Mononuclear cell (primary cell): ENCODE results near the gene VSNL1. TPM values are rescaled to one million over a fixed set of nuclear protein-coding genes. Genes with fewer than 3 reads are reported as not detected.

Source experiments
- H3K27me3 ChIP-seq: 2 replicates; pipeline ENCODE4 v1.6.0; 2011; ENCODE audit warnings: low read length, control low read depth; ENCODE audit not compliant: insufficient read depth
- H3K4me1 ChIP-seq: 2 replicates; pipeline ENCODE4 v1.5.1; 2011; ENCODE audit warnings: mild to moderate bottlenecking, low read length, control low read depth; ENCODE audit not compliant: insufficient read depth
- H3K4me3 ChIP-seq: 2 replicates; pipeline ENCODE4 v1.5.1; 2011; ENCODE audit warnings: mild to moderate bottlenecking, low read length, moderate library complexity
- H3K9me3 ChIP-seq: 2 replicates; pipeline ENCODE4 v1.5.1; 2011; ENCODE audit warnings: low read depth, mild to moderate bottlenecking, control low read depth, low read length
- total RNA-seq: library from RNA; depleted of rRNA; stranded (reverse); fragments of >200 nt; gene quantifications from one replicate; pipeline ENCODE4 v1.2.3, GENCODE V29; 2012

The VSNL1 gene
- total RNA-seq, 1 donor = not detected

DNA sequence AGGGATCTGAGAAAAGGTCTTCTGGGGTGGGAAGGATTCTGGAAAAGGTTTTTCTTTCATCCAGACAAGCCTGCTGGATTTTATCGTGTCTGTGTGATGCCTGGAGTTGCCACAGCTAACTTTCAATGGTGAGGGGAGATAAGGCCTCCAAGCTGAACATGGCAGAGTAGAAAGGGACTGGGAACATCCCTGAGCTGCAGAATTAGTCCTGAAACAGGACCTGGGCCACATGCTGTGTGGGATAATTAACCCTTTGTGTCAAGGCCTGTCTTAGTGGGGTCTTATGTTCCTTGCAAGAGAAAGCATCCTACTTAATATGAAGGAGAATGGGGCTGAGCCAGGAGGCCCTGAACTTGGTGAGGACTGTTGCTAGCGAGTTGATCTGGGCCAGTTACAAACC, 66.4 kb downstream of the VSNL1 start:
- no peaks in the 10 kb centered on the region for H3K9me3 ChIP-seq
- no peak overlapping the region for H3K4me3 ChIP-seq
- H3K4me1 ChIP-seq = no peaks in the 10 kb centered on the region
- H3K27me3 ChIP-seq = no peaks in the 10 kb centered on the region

DNA sequence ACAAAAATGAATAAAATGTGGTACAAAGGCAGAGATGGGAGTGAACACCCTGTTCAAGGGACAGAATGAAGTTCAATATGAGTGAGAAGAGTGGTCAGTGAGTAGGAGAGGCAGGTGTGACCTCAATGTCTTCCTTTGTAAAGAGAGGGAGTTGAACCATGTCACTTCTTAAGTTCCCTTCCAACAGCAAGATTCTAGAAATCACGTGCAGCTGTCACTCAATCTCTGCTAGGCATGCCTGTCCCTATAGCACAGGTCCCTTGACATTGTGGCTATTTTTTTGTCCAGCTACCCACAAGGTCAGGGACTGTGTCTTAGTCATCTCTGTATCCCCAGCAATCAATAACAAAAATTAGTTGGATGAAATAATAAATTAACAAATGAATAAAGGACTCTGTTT, 66.9 kb downstream of the VSNL1 start:
- H3K9me3 ChIP-seq = no peaks in the 10 kb centered on the region
- H3K4me3 ChIP-seq = no peak overlapping the region
- no peaks in the 10 kb centered on the region for H3K27me3 ChIP-seq
- no peaks in the 10 kb centered on the region for H3K4me1 ChIP-seq

GRCh38 chr2:17608251-17608650, 67.8 kb downstream of the VSNL1 start:
- H3K27me3 ChIP-seq = no peaks in the 10 kb centered on the region
- no peaks in the 10 kb centered on the region for H3K9me3 ChIP-seq
- no peak overlapping the region for H3K4me3 ChIP-seq
- H3K4me1 ChIP-seq = no peaks in the 10 kb centered on the region

- Histone ChIP-seq H3K9me3 (no peaks in the 10 kb centered on the region), H3K4me1 (no peaks in the 10 kb centered on the region), H3K27me3 (no peaks in the 10 kb centered on the region), H3K4me3 (no peak overlapping the region)
Observed at GRCh38 chr2:17610521-17610920, 70.0 kb downstream of the VSNL1 start.

GRCh38 chr2:17611036-17611435, 70.5 kb downstream of the VSNL1 start:
- Histone ChIP-seq H3K9me3 (no peaks in the 10 kb centered on the region), H3K4me1 (no peaks in the 10 kb centered on the region), H3K27me3 (no peaks in the 10 kb centered on the region), H3K4me3 (no peak overlapping the region)

DNA sequence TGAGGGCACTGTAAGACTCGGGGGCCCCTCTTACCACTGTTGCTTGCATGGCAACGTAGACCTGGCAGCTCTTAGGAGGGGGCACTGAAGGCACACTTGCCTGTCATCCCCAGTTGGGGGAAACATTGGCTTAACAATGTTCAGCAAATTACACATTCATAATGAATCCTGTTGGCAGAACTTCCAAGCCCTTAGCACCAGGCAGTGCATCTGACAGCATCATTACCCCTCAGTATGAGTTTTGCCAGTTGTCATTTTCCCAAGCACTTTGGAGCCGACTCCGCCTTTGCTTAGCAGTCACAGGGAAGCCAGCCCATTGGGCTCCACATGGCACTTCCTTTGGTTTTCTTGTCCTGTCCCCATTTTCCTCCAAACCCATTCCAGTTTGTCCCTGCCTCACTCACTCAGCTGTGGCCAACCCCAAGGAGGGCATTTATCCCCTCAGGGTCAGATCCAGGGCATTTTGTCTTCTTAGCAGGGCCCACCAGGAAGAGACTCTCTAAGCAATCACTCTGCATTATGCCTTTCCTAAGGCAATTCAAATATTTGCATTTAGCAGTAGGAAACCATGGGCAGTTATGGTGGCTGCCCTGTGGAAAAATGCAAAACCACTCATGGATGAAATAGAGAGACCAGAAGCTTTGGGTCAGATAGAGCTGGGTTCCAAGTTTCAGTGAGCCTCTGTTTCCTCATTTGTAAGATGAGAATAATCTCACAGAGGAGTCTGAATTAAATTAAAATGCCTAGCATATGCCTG, 73.9 kb downstream of the VSNL1 start:
- Histone ChIP-seq H3K27me3 (no peaks in the 10 kb centered on the region), H3K9me3 (no peaks in the 10 kb centered on the region), H3K4me3 (no peak overlapping the region), H3K4me1 (no peaks in the 10 kb centered on the region)

GRCh38 chr2:17615147-17615546, 74.7 kb downstream of the VSNL1 start:
- H3K27me3 ChIP-seq = no peaks in the 10 kb centered on the region
- H3K9me3 ChIP-seq = no peaks in the 10 kb centered on the region
- no peaks in the 10 kb centered on the region for H3K4me1 ChIP-seq
- H3K4me3 ChIP-seq = no peak overlapping the region

- no peaks in the 10 kb centered on the region for H3K9me3 ChIP-seq
- H3K4me3 ChIP-seq = no peak overlapping the region
- H3K4me1 ChIP-seq = no peaks in the 10 kb centered on the region
- no peaks in the 10 kb centered on the region for H3K27me3 ChIP-seq
Observed at GRCh38 chr2:17615728-17616351, 75.3 kb downstream of the VSNL1 start.

DNA sequence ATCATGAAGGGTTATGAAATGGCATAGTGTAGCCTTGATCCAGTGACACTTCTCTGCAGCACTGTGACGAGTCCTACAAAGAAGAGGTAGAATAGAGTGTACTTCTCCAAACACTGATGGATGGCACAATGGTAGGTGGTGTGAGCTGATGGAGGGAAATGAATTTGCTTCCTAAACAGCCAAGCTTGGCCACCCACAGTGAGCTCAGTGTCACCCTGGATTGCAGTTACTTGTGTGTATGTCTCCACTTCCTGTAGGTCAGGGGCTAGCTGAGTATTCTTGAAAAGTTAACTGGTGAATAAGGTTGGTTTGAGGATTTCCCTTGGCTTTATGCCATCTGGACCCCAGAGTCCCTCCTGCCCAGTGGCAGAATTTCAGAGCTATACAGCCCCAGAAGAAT, 75.9 kb downstream of the VSNL1 start:
- Histone ChIP-seq H3K9me3 (no peaks in the 10 kb centered on the region), H3K4me1 (no peaks in the 10 kb centered on the region), H3K27me3 (no peaks in the 10 kb centered on the region), H3K4me3 (no peak overlapping the region)

DNA sequence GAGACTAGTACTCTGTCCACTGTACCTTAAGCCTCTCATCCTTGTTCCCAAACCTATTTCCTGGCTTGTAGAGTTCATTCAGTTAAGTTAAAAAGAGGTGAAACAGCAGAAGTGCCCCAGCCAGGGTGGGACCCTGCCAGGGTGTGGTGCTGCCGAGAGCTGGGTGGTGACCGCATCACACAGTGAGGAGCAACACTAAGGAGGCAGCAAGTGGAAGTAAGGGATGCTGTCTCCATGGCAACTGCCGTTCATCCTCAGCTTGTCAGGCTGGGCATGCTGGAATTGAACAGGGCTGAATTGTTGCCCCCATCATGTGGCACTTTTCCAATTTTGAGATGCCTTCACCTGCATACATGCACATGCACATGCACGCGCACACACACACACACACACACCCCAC, 77.0 kb downstream of the VSNL1 start:
- no peaks in the 10 kb centered on the region for H3K9me3 ChIP-seq
- no peaks in the 10 kb centered on the region for H3K4me1 ChIP-seq
- H3K4me3 ChIP-seq = no peak overlapping the region

GRCh38 chr2:17617955-17618354, 77.5 kb downstream of the VSNL1 start:
- no peaks in the 10 kb centered on the region for H3K4me1 ChIP-seq
- H3K27me3 ChIP-seq = no peaks in the 10 kb centered on the region
- H3K4me3 ChIP-seq = no peak overlapping the region
- no peaks in the 10 kb centered on the region for H3K9me3 ChIP-seq

More for the DNA sequence above, 77.0 kb downstream of the VSNL1 start:
- H3K27me3 ChIP-seq = no peaks in the 10 kb centered on the region

DNA sequence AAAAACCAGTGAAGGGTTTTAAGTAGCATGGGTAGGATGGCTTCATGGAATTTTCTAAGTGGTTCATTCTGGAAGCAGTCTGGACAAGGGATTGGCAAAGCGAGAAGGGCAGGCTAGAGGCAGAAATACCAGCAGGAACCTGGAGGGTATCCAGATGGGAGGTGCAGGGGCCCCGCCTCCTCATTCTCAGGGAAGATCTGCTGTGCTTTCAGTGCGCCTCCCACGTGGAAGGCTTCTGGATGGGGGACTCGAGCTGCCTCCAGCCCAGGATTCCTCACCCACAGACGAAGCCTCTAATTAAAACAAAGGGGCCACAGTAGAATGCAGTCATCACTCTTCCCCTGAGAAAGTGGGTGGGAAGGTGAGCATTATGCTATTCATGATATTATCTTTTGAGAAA, 79.8 kb downstream of the VSNL1 start:
- Histone ChIP-seq H3K4me1 (no peaks in the 10 kb centered on the region), H3K9me3 (no peaks in the 10 kb centered on the region), H3K27me3 (no peaks in the 10 kb centered on the region), H3K4me3 (no peak overlapping the region)

DNA sequence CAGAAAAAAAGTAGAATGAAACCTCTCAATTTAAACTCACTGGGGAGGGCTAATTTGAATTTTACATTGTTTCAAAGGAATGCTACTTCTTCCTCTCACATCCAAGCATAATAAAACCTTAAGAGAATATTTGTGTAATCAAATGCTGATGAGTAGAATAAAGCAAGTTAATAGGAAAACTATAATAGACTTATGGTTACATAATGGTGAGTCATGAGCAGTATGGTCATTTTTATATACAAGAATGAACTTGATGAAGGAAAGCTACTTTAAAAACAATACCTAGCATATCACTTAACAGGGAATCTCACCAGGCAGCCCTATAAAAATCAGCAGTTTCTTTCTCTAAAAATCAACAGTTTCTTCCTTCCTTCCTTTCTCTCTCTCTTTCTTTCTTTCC, 80.3 kb downstream of the VSNL1 start:
- H3K9me3 ChIP-seq = no peaks in the 10 kb centered on the region
- no peaks in the 10 kb centered on the region for H3K27me3 ChIP-seq
- no peak overlapping the region for H3K4me3 ChIP-seq
- H3K4me1 ChIP-seq = no peaks in the 10 kb centered on the region

GRCh38 chr2:17621781-17622180, 81.3 kb downstream of the VSNL1 start:
- Histone ChIP-seq H3K27me3 (no peaks in the 10 kb centered on the region), H3K9me3 (no peaks in the 10 kb centered on the region), H3K4me1 (no peaks in the 10 kb centered on the region), H3K4me3 (no peak overlapping the region)

- Histone ChIP-seq H3K4me3 (no peak overlapping the region), H3K9me3 (no peaks in the 10 kb centered on the region), H3K27me3 (no peaks in the 10 kb centered on the region), H3K4me1 (no peaks in the 10 kb centered on the region)
Observed at GRCh38 chr2:17625446-17625845, 85.0 kb downstream of the VSNL1 start.

DNA sequence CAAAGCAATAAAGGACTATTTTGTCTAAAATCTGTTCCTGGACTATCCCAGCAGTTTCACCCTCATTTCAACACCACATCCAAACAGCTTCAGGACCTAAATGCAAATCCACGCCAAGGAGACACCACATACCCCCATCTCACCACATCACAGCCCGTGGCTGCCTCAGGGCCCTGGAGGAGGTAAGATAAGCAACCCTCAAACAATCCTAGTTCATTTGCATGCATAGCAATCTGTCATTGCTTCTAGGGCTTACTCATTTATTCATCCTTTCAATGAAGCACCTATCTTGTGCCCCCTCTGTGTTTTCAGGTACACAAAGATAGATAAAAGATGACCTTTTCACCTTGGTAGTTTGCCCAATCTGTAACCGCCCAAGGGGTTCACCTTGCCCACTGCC, 86.5 kb downstream of the VSNL1 start:
- H3K4me3 ChIP-seq = no peak overlapping the region
- H3K9me3 ChIP-seq = no peaks in the 10 kb centered on the region
- H3K27me3 ChIP-seq = no peaks in the 10 kb centered on the region
- H3K4me1 ChIP-seq = no peaks in the 10 kb centered on the region
